Caco-2 (cell line): Measurements from ENCODE around the gene FUZ. TPM values are rescaled to one million over a fixed set of nuclear protein-coding genes. Genes with fewer than 3 reads are reported as not detected.

ENCODE experiments used
- BruUV-seq: library from RNA; stranded (reverse); fragments of 400-500 nt; replicated peaks from 2 replicates; lab custom pipeline; 2021; lab: Mats Ljungman, UMichigan
- CTCF ChIA-PET: fragments of 300-600 bp; sonication (Branson Sonifier 250); formaldehyde crosslinking; loops from one replicate; lab custom pipeline; 2022; ENCODE audit warnings: antibody characterized with exemption; lab: Charles Lee
- POLR2A ChIA-PET: fragments of 300-600 bp; sonication (Branson Sonifier 250); formaldehyde crosslinking; loops from one replicate; lab custom pipeline; 2022; ENCODE audit warnings: antibody characterized with exemption; lab: Charles Lee
- DNase-seq, 2 experiments: peaks; one replicate each; pipeline versions ENCODE4 v3.0.0 to v3.0.0-alpha.2; 2020 to 2022
- H3K27me3 ChIP-seq: replicated peaks from 2 replicates; pipeline ENCODE4 v1.6.0; 2011; ENCODE audit warnings: low read length; ENCODE audit not compliant: control insufficient read depth, insufficient read depth
- H3K36me3 ChIP-seq: 2 replicates; pipeline ENCODE4 v1.5.1; 2011; ENCODE audit warnings: low read length; ENCODE audit not compliant: control insufficient read depth, insufficient read depth
- H3K4me1 ChIP-seq: fragments of 250-450 bp; sonication (Bioruptor Pico); 2 replicates; pipeline ENCODE4 v1.5.1; 2020; ENCODE audit warnings: mild to moderate bottlenecking
- H3K4me3 ChIP-seq: 2 replicates; pipeline ENCODE4 v1.5.1; 2011; ENCODE audit warnings: low read depth, mild to moderate bottlenecking, control low read depth, low read length
- H3K9me3 ChIP-seq: fragments of 250-450 bp; sonication (Bioruptor Pico); 2 replicates; pipeline ENCODE4 v1.5.1; 2020; ENCODE audit warnings: mild to moderate bottlenecking, moderate library complexity
- H3K27ac Mint-ChIP-seq: one replicate; pipeline ENCODE4 v1.8.0; 2022; ENCODE audit warnings: mixed read lengths; ENCODE audit not compliant: unreplicated experiment
- H3K27me3 Mint-ChIP-seq: one replicate; pipeline ENCODE4 v1.8.0; 2022; ENCODE audit warnings: mixed read lengths; ENCODE audit not compliant: insufficient read depth, unreplicated experiment
- H3K36me3 Mint-ChIP-seq: one replicate; pipeline ENCODE4 v1.8.0; 2022; ENCODE audit warnings: mild to moderate bottlenecking, mixed read lengths; ENCODE audit not compliant: insufficient read depth, unreplicated experiment
- H3K4me1 Mint-ChIP-seq: one replicate; pipeline ENCODE4 v1.8.0; 2022; ENCODE audit warnings: low read depth, mixed read lengths; ENCODE audit not compliant: unreplicated experiment
- H3K4me3 Mint-ChIP-seq: one replicate; pipeline ENCODE4 v1.8.0; 2022; ENCODE audit warnings: mild to moderate bottlenecking, moderate library complexity, mixed read lengths; ENCODE audit not compliant: unreplicated experiment
- H3K9me3 Mint-ChIP-seq: one replicate; pipeline ENCODE4 v1.8.0; 2022; ENCODE audit warnings: mixed read lengths; ENCODE audit not compliant: unreplicated experiment
- intact Hi-C: fragments of 100-400 bp; cut with micrococcal nuclease; formaldehyde crosslinking; loops from one replicate; pipeline ENCODE4 v1.10.0; 2022; ENCODE audit not compliant: unreplicated experiment
- total RNA-seq: library from RNA; stranded (reverse); gene quantifications from 2 replicates; pipeline ENCODE4 v1.2.3, GENCODE V29; 2022
- TF ChIP-seq, protein P1 (sequence below), 2 experiments: fragments of 200-600 bp in 1 of 2; IDR thresholded peaks; 1 replicate in 1 of 2; 2 replicates in 1 of 2; pipeline versions ENCODE4 v1.5.1 to v1.8.0; 2011 to 2022; ENCODE audit warnings: antibody characterized with exemption in 1 of 2, control low read depth in 1 of 2, inconsistent platforms in 1 of 2, low read depth in 1 of 2, low read length in 1 of 2, mild to moderate bottlenecking in 1 of 2, moderate library complexity in 1 of 2; ENCODE audit not compliant: insufficient read depth in 1 of 2, severe bottlenecking in 1 of 2, unreplicated experiment in 1 of 2

FUZ gene
- total RNA-seq, 1 experiment from 2014 or later, result 0.75 TPM

DNA sequence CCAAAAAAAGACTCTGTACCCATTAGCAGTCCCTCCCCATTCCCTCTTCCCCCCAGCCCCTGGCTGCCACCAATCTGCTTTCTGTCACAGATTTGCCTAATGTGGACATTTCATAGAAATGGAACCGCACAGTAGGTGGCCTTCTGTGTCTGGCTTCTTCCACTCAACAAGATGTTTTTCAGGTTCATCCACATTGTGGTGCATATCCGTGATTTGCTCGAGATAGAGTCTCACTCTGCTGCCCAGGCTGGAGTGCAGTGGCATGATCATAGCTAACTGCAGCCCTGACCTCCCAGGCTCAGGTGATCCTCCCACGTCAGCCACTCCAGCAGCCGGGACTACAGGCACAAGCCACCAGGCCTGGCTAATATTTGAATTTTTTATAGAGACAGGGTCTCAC lies 25.3 kb downstream of the FUZ start:
- intact Hi-C loops, result no loop called here
- POLR2A ChIA-PET, result no interaction called here
- Histone ChIP-seq H3K36me3 (peaks cover 1% of the 10 kb centered on the region), H3K9me3 (no peaks in the 10 kb centered on the region), H3K4me1 (peaks cover 15% of the 10 kb centered on the region), H3K4me3 (no peak overlapping the region), H3K27me3 (no peaks in the 10 kb centered on the region)
- H3K36me3 Mint-ChIP-seq, result peaks cover 65% of the 10 kb centered on the region
- H3K4me3 Mint-ChIP-seq, result no peak overlapping the region
- TF ChIP-seq, protein P1, sequence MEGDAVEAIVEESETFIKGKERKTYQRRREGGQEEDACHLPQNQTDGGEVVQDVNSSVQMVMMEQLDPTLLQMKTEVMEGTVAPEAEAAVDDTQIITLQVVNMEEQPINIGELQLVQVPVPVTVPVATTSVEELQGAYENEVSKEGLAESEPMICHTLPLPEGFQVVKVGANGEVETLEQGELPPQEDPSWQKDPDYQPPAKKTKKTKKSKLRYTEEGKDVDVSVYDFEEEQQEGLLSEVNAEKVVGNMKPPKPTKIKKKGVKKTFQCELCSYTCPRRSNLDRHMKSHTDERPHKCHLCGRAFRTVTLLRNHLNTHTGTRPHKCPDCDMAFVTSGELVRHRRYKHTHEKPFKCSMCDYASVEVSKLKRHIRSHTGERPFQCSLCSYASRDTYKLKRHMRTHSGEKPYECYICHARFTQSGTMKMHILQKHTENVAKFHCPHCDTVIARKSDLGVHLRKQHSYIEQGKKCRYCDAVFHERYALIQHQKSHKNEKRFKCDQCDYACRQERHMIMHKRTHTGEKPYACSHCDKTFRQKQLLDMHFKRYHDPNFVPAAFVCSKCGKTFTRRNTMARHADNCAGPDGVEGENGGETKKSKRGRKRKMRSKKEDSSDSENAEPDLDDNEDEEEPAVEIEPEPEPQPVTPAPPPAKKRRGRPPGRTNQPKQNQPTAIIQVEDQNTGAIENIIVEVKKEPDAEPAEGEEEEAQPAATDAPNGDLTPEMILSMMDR (IDR thresholded peaks at IDR 0.05; ENCODE audit: insufficient read depth in 1 of 2, low read depth in 1 of 2, low read length in 1 of 2, severe bottlenecking in 1 of 2, unreplicated experiment in 1 of 2), result no peak
- no peak for DNase-seq
- CTCF ChIA-PET, result no interaction called here
- no TSS peak for BruUV-seq
- H3K27me3 Mint-ChIP-seq, result no peaks in the 10 kb centered on the region
- no peak overlapping the region for H3K27ac Mint-ChIP-seq
- H3K4me1 Mint-ChIP-seq, result peaks cover 19% of the 10 kb centered on the region
- no peaks in the 10 kb centered on the region for H3K9me3 Mint-ChIP-seq

DNA sequence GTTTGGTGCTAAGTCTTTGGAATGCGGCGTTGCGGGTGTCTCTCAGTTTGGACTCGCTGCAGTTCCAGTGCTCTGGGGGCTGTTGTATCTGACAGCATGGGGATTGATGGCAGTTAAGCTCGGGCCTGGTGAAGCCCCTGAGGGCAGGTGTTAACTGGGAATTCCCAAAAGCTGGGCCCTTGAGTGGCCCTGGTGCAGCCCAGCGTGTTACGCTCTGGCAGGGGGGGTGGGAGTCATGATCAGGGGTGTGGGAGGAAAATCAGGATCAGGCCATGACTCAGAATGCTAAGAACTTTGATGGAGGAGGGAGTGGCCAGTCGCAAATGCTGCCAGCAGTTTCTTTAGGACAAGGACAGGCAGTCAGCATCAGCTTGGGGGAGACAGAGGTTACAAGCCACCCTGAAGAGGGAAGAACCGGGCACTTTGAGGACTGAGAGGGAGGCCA lies 26.7 kb downstream of the FUZ start:
- Mint-ChIP-seq H3K36me3 (peaks cover 68% of the 10 kb centered on the region), H3K4me1 (peaks cover 21% of the 10 kb centered on the region), H3K27me3 (no peaks in the 10 kb centered on the region), H3K27ac (peak overlapping the region; percentile 80), H3K4me3 (peak overlapping the region; percentile 52), H3K9me3 (no peaks in the 10 kb centered on the region)
- Histone ChIP-seq H3K4me1 (peaks cover 15% of the 10 kb centered on the region), H3K9me3 (no peaks in the 10 kb centered on the region), H3K36me3 (peaks cover 2% of the 10 kb centered on the region), H3K27me3 (no peaks in the 10 kb centered on the region), H3K4me3 (no peak overlapping the region)
- no TSS peak for BruUV-seq
- DNase-seq, result peak; percentile 52 to 67
- CTCF ChIA-PET, result interaction anchor here (1.2 to 1.6 kb wide), 2 partner anchors 19 to 64 kb away, joined by 3 to 4 read pairs; partner anchors contain the start of genes AP2A1 and PTOV1
- TF ChIP-seq, protein P1 (IDR thresholded peaks at IDR 0.05; ENCODE audit: insufficient read depth in 1 of 2, low read depth in 1 of 2, low read length in 1 of 2, severe bottlenecking in 1 of 2, unreplicated experiment in 1 of 2), result no peak
- intact Hi-C loops, result no loop called here
- POLR2A ChIA-PET, result interaction anchor here (0.8 to 1.0 kb wide), 2 partner anchors 20 to 21 kb away, joined by 4 to 5 read pairs; partner anchors contain the start of gene AP2A1

DNA sequence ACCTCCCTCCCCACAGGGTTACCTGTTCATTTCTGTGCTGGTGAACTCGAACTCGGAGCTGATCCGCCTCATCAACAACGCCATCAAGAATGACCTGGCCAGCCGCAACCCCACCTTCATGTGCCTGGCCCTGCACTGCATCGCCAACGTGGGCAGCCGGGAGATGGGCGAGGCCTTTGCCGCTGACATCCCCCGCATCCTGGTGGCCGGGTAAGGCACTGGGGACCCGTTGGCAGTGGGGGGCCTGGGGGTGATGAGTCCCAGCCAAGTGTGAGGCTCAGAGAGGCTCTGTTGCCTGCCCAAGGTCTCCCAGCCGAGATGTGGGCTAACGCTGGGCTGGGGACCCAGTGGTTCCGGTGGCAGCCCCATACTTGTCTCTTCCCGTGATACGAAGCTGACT lies 30.6 kb downstream of the FUZ start:
- TF ChIP-seq, protein P1 (IDR thresholded peaks at IDR 0.05; ENCODE audit: insufficient read depth in 1 of 2, low read depth in 1 of 2, low read length in 1 of 2, severe bottlenecking in 1 of 2, unreplicated experiment in 1 of 2), result no peak
- peaks cover 60% of the 10 kb centered on the region for H3K36me3 Mint-ChIP-seq
- H3K36me3 ChIP-seq, result peaks cover 2% of the 10 kb centered on the region; the same call in 1 of the 2 replicates
- H3K27me3 ChIP-seq, result no peaks in the 10 kb centered on the region
- H3K27ac Mint-ChIP-seq, result no peak overlapping the region
- ChIA-PET CTCF (no interaction called here), POLR2A (no interaction called here)
- H3K4me1 ChIP-seq, result peaks cover 15% of the 10 kb centered on the region
- no peaks in the 10 kb centered on the region for H3K9me3 Mint-ChIP-seq
- no peak overlapping the region for H3K4me3 ChIP-seq
- DNase-seq, result no peak
- no peaks in the 10 kb centered on the region for H3K9me3 ChIP-seq
- BruUV-seq, result no TSS peak
- no peaks in the 10 kb centered on the region for H3K27me3 Mint-ChIP-seq
- H3K4me1 Mint-ChIP-seq, result peaks cover 31% of the 10 kb centered on the region
- intact Hi-C loops, result no loop called here
- H3K4me3 Mint-ChIP-seq, result no peak overlapping the region
